H1 (cell line): Measurements from ENCODE around the gene KLHL36. TPM values are rescaled to one million over a fixed set of nuclear protein-coding genes. Genes with fewer than 3 reads are reported as not detected.

ENCODE experiments used
- CTCF ChIA-PET: fragments of 300-600 bp; sonication (Branson Sonifier 250); formaldehyde crosslinking; loops from one replicate; lab custom pipeline; 2021; ENCODE audit not compliant: partially characterized antibody; lab: Charles Lee
- POLR2A ChIA-PET: fragments of 300-600 bp; sonication (Branson Sonifier 250); formaldehyde crosslinking; loops from one replicate; lab custom pipeline; 2021; ENCODE audit warnings: inconsistent platforms; ENCODE audit not compliant: partially characterized antibody; lab: Charles Lee
- DNase-seq, 2 experiments: peaks; one replicate each; pipeline versions ENCODE4 v3.0.0 to v3.0.0-alpha.2; 2010 to 2022; ENCODE audit warnings: low spot score in 2 of 2, low read depth in 1 of 2, mixed read lengths in 1 of 2
- FAIRE-seq: peaks from 2 replicates; lab custom pipeline; 2011; peaks lifted over from hg19 to GRCh38; lab: Jason Lieb, UNC
- H2AFZ ChIP-seq: 2 replicates; pipeline ENCODE4 v1.8.1; 2012; ENCODE audit warnings: low read length, inconsistent platforms
- H2AK5ac ChIP-seq: 2 replicates; pipeline ENCODE4 v1.6.1; 2013; ENCODE audit warnings: low read depth, low read length
- H2BK120ac ChIP-seq: replicated peaks from 2 replicates; pipeline ENCODE3; 2013; ENCODE audit warnings: low read depth, low read length, inconsistent platforms
- H2BK12ac ChIP-seq: 2 replicates; pipeline ENCODE4 v1.6.1; 2013; ENCODE audit warnings: low read depth, low read length
- H2BK15ac ChIP-seq: 2 replicates; pipeline ENCODE4 v1.6.1; 2013; ENCODE audit warnings: low read length
- H2BK20ac ChIP-seq: 2 replicates; pipeline ENCODE4 v1.6.1; 2013; ENCODE audit warnings: low read length
- H2BK5ac ChIP-seq: 2 replicates; pipeline ENCODE4 v1.6.1; 2013; ENCODE audit warnings: low read depth, low read length
- H3K14ac ChIP-seq: 2 replicates; pipeline ENCODE4 v1.6.1; 2013; ENCODE audit warnings: inconsistent platforms; ENCODE audit not compliant: insufficient read length
- H3K18ac ChIP-seq: 2 replicates; pipeline ENCODE4 v1.6.1; 2013; ENCODE audit warnings: low read length; ENCODE audit errors: extremely low read depth
- H3K23ac ChIP-seq: 2 replicates; pipeline ENCODE4 v1.6.1; 2013; ENCODE audit warnings: inconsistent platforms; ENCODE audit not compliant: insufficient read length
- H3K23me2 ChIP-seq: 2 replicates; pipeline ENCODE4 v1.6.1; 2013; ENCODE audit warnings: low read depth, low read length
- H3K27ac ChIP-seq: 2 replicates; pipeline ENCODE4 v1.6.1; 2011; ENCODE audit warnings: low read depth, low read length, inconsistent platforms
- H3K27me3 ChIP-seq, 4 experiments: replicated peaks in 1 of 4; 1 replicate in 1 of 4; 2 replicates in 3 of 4; pipeline versions ENCODE4 v1.6.1 to v1.8.1; 2011 to 2013; ENCODE audit warnings: low read length in 3 of 4, mild to moderate bottlenecking in 3 of 4, inconsistent platforms in 2 of 4, mixed read lengths in 2 of 4, moderate library complexity in 1 of 4; ENCODE audit not compliant: control insufficient read depth in 3 of 4, insufficient read depth in 3 of 4; ENCODE audit errors: extremely low read depth in 1 of 4
- H3K36me3 ChIP-seq, 4 experiments: 2 replicates each; pipeline versions ENCODE4 v1.6.1 to v1.8.1; 2011 to 2013; ENCODE audit warnings: mild to moderate bottlenecking in 4 of 4, low read length in 3 of 4, moderate library complexity in 2 of 4, control low read depth in 1 of 4, inconsistent platforms in 1 of 4; ENCODE audit not compliant: insufficient read depth in 4 of 4, control insufficient read depth in 2 of 4
- H3K4ac ChIP-seq: replicated peaks from 2 replicates; pipeline ENCODE3; 2013; ENCODE audit warnings: low read length, low read depth, mixed read lengths, inconsistent platforms; ENCODE audit not compliant: insufficient read length
- H3K4me1 ChIP-seq, 4 experiments: replicated peaks in 1 of 4; 1 replicate in 1 of 4; 2 replicates in 3 of 4; pipeline versions ENCODE4 v1.6.1 to v1.8.1; 2011 to 2013; ENCODE audit warnings: low read length in 3 of 4, inconsistent platforms in 2 of 4, mixed read lengths in 1 of 4; ENCODE audit not compliant: insufficient read depth in 4 of 4, control insufficient read depth in 3 of 4
- H3K4me2 ChIP-seq, 2 experiments: 2 replicates each; pipeline versions ENCODE4 v1.6.1 to v1.8.1; 2011 to 2013; ENCODE audit warnings: low read depth in 2 of 2, low read length in 2 of 2, control low read depth in 1 of 2, inconsistent platforms in 1 of 2, mild to moderate bottlenecking in 1 of 2; ENCODE audit not compliant: insufficient read depth in 1 of 2
- H3K4me3 ChIP-seq, 4 experiments: fragments of 200-600, 300-600 bp in 1 of 4; sonication (generic), shearing (Covaris generic), sonication (Bioruptor Twin) in 1 of 4; 2 replicates each; pipeline versions ENCODE4 v1.5.1 to v1.8.1; 2011 to 2016; ENCODE audit warnings: low read length in 4 of 4, low read depth in 3 of 4, control low read depth in 2 of 4, inconsistent platforms in 2 of 4, mild to moderate bottlenecking in 2 of 4, mixed read lengths in 1 of 4, moderate library complexity in 1 of 4; ENCODE audit not compliant: insufficient read depth in 2 of 4; ENCODE audit errors: extremely low read depth in 1 of 4
- H3K56ac ChIP-seq: replicated peaks from 2 replicates; pipeline ENCODE3; 2013; ENCODE audit warnings: low read depth, mild to moderate bottlenecking, mixed read lengths, low read length, inconsistent platforms; ENCODE audit not compliant: insufficient read length
- H3K79me1 ChIP-seq: 2 replicates; pipeline ENCODE4 v1.6.1; 2013; ENCODE audit warnings: low read depth, low read length, control low read depth
- H3K79me2 ChIP-seq, 2 experiments: 2 replicates each; pipeline versions ENCODE4 v1.6.1 to v1.8.1; 2012 to 2013; ENCODE audit warnings: low read length in 2 of 2, mild to moderate bottlenecking in 2 of 2, inconsistent platforms in 1 of 2; ENCODE audit not compliant: insufficient read depth in 2 of 2, control insufficient read depth in 1 of 2
- H3K9ac ChIP-seq, 4 experiments: replicated peaks in 1 of 4; 1 replicate in 1 of 4; 2 replicates in 3 of 4; pipeline versions ENCODE4 v1.6.1 to v1.8.1; 2011 to 2013; ENCODE audit warnings: low read depth in 3 of 4, low read length in 3 of 4, control low read depth in 2 of 4, mild to moderate bottlenecking in 2 of 4, moderate library complexity in 2 of 4, inconsistent platforms in 1 of 4; ENCODE audit errors: extremely low read depth in 1 of 4
- H3K9me3 ChIP-seq, 2 experiments: 2 replicates each; pipeline versions ENCODE4 v1.6.1 to v1.8.1; 2012 to 2013; ENCODE audit warnings: mild to moderate bottlenecking in 2 of 2, moderate library complexity in 2 of 2, control low read depth in 1 of 2, inconsistent platforms in 1 of 2, low read depth in 1 of 2, low read length in 1 of 2, mixed read lengths in 1 of 2; ENCODE audit not compliant: insufficient read depth in 2 of 2
- H4K20me1 ChIP-seq, 2 experiments: replicated peaks in 1 of 2; 2 replicates each; pipeline versions ENCODE3 to v1.8.1; 2011 to 2013; ENCODE audit warnings: inconsistent platforms in 2 of 2, low read length in 2 of 2, mild to moderate bottlenecking in 1 of 2; ENCODE audit not compliant: insufficient read depth in 2 of 2, control insufficient read depth in 1 of 2
- H4K5ac ChIP-seq: 2 replicates; pipeline ENCODE4 v1.6.1; 2013; ENCODE audit warnings: low read length, low read depth, mixed read lengths, inconsistent platforms; ENCODE audit not compliant: insufficient read length
- H4K8ac ChIP-seq: 2 replicates; pipeline ENCODE4 v1.8.0; 2013; ENCODE audit warnings: mild to moderate bottlenecking, moderate library complexity, low read length, inconsistent platforms; ENCODE audit not compliant: insufficient read depth; ENCODE audit errors: extremely low read depth
- H4K91ac ChIP-seq: replicated peaks from 2 replicates; pipeline ENCODE3; 2013; ENCODE audit warnings: low read length, mixed read lengths, inconsistent platforms; ENCODE audit not compliant: insufficient read length
- EGR1 ChIP-seq: IDR thresholded peaks from 2 replicates; pipeline ENCODE4 v1.6.1; 2011; ENCODE audit warnings: low read depth, low read length, borderline replicate concordance
- SIN3A ChIP-seq, 2 experiments: IDR thresholded peaks in 1 of 2; conservative IDR thresholded peaks in 1 of 2; 2 replicates each; pipeline ENCODE4 v1.6.1; 2011 to 2012; ENCODE audit warnings: low read length in 2 of 2, improper control_type of control experiment in 1 of 2, low read depth in 1 of 2, mild to moderate bottlenecking in 1 of 2
- TCF12 ChIP-seq: IDR thresholded peaks from 2 replicates; pipeline ENCODE4 v1.6.1; 2011; ENCODE audit warnings: low read depth, mild to moderate bottlenecking, low read length
- WGBS, 2 experiments: shearing (Covaris generic) in 1 of 2; methylation state at CpG; one replicate each; pipeline versions ENCODE4 v1.1.6 to v1.1.7; 2013 to 2015; ENCODE audit warnings: low lambda C conversion rate in 2 of 2, mixed read lengths in 2 of 2, inconsistent platforms in 1 of 2, low coverage in 1 of 2, missing lambda C conversion rate in 1 of 2; ENCODE audit not compliant: insufficient replicate concordance in 2 of 2, insufficient coverage in 1 of 2, insufficient read length in 1 of 2; ENCODE audit errors: extremely low coverage in 1 of 2, missing lambda C conversion rate in 1 of 2; 5-methylcytosine and 5-hydroxymethylcytosine counted together
- polyA plus RNA-seq, 7 experiments: library from polyadenylated mRNA; depleted of rRNA in 3 of 7; stranded (reverse) in 5 of 7; unstranded in 2 of 7; fragments of >200 nt in 5 of 7; fragments of 200-250 nt in 2 of 7; gene quantifications; 1 replicate in 5 of 7; 2 replicates in 1 of 7; 4 replicates in 1 of 7; pipeline versions ENCODE4 v1.2.1 to v1.2.3, GENCODE V29; 2011 to 2013; ENCODE audit warnings: missing spikeins in 2 of 7, mixed read lengths in 2 of 7
- total RNA-seq: library from RNA; stranded (reverse); fragmentation: NEBNext Ultra II Directional; extraction: Animal tissue kit (Norgen Biotek cat#: 25700); gene quantifications from 2 replicates; pipeline ENCODE4 v1.2.1, GENCODE V29; 2021

The KLHL36 gene
- total and polyA plus RNA-seq, 2 of the 8 experiments (the other 6 are each of a cell fraction or from before 2014, with no cell fraction given): 22.9 to 33.6 TPM

- H3K9me3 ChIP-seq: no peaks in the 10 kb centered on the region
- no peak overlapping the region for H2BK120ac ChIP-seq
- H3K14ac ChIP-seq: no peak overlapping the region
- no peak overlapping the region for H2BK15ac ChIP-seq
- ChIA-PET POLR2A (no interaction called here), CTCF (interaction anchor here (0.6 to 1.7 kb wide), 5 partner anchors 13 to 75 kb away, joined by 3 to 9 read pairs (median 3); no protein-coding TSS in a partner anchor)
- H3K23me2 ChIP-seq: peaks cover 7% of the 10 kb centered on the region; the same call in 1 of the 2 replicates
- H2BK5ac ChIP-seq: no peak overlapping the region
- peaks cover 0 to 13% (median 9%) of the 10 kb centered on the region in 4 experiments; a peak in 4 of 7 replicates for H3K27me3 ChIP-seq
- H2AK5ac ChIP-seq: no peak overlapping the region
- H2AFZ ChIP-seq: no peak overlapping the region
- H4K91ac ChIP-seq: no peak overlapping the region
- H3K79me1 ChIP-seq: no peaks in the 10 kb centered on the region
- WGBS, 2 experiments: 93% methylated on average over 20 of the region's 20 CpGs; no CpG with 5 or more reads in 1 of the 2 experiments
- H3K36me3 ChIP-seq: peaks cover 0 to 3% (median 0%) of the 10 kb centered on the region in 4 experiments; a peak in 3 of 8 replicates
- no peak overlapping the region for H3K4me3 ChIP-seq
- H3K23ac ChIP-seq: no peak overlapping the region
- no peak overlapping the region for H4K5ac ChIP-seq
- DNase-seq (no peak), FAIRE-seq (no peak)
- H3K79me2 ChIP-seq: no peaks in the 10 kb centered on the region
- no peak overlapping the region for H3K27ac ChIP-seq
- no peak overlapping the region for H2BK20ac ChIP-seq
- H3K4me2 ChIP-seq: no peak overlapping the region; a peak in 1 of 4 replicates
- H4K20me1 ChIP-seq: peaks cover 2 to 6% of the 10 kb centered on the region in 2 experiments
- peaks cover 0 to 4% (median 2%) of the 10 kb centered on the region in 4 experiments; a peak in 4 of 7 replicates for H3K4me1 ChIP-seq
- no peak overlapping the region for H2BK12ac ChIP-seq
- no peak overlapping the region for H3K18ac ChIP-seq
- TF ChIP-seq EGR1 (no peak), TCF12 (no peak), SIN3A (conservative IDR thresholded peaks at IDR 0.05 in 1 of 2, IDR thresholded peaks at IDR 0.05 in 1 of 2; ENCODE audit: low read depth in 1 of 2, low read length in 2 of 2) (no peak)
- no peak overlapping the region for H3K9ac ChIP-seq
- no peak overlapping the region for H3K56ac ChIP-seq
- H3K4ac ChIP-seq: no peak overlapping the region
- no peak overlapping the region for H4K8ac ChIP-seq
These were observed 2.0 kb downstream of the KLHL36 start for GRCh38 chr16:84650062-84650991.
